Measurements from ENCODE around the gene JOSD1. TPM values are rescaled to one million over a fixed set of nuclear protein-coding genes. Genes with fewer than 3 reads are reported as not detected.
A peak's percentile ranks its signal among the peaks of the same experiment; 100 is the strongest.

JOSD1 gene
- polyA plus RNA-seq, 4 donors, result 38.0 to 45.8 (median 40.1) TPM

GRCh38 chr22:38715852-38716251, 15.1 kb upstream of the JOSD1 start:
- no peak for DNase-seq (ENCODE audit: low read depth in 4 of 4, low spot score in 2 of 4)

DNA sequence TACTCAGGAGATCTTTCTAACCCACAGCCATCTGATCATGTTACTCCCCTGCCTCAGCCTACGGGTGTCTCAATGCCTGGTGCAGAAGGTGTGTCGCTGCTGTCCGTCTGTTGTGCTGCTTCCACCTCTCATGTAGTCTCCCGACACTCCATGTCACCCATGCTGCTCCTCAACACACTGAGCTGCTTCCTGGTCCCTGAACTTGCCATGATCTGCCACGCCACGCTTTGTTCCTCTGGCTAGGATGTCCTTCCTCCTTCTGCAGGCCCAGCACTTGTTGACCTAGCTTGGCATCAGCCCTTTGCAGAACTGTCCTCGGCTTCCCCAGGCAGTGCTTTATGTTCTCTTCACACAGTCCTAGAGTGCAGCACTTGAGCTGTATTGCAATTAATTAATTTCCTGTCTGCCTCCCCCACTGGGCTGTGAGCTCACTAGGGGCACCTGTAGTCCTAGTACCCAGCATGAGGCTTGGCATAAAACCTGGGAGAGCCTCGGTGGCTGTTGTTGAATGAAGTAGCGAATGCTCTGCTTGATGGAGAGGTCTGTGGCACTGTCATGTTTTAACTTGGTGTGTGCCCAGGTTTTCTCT, 14.5 kb upstream of the JOSD1 start:
- no peak for DNase-seq (ENCODE audit: low read depth in 4 of 4, low spot score in 2 of 4)

DNA sequence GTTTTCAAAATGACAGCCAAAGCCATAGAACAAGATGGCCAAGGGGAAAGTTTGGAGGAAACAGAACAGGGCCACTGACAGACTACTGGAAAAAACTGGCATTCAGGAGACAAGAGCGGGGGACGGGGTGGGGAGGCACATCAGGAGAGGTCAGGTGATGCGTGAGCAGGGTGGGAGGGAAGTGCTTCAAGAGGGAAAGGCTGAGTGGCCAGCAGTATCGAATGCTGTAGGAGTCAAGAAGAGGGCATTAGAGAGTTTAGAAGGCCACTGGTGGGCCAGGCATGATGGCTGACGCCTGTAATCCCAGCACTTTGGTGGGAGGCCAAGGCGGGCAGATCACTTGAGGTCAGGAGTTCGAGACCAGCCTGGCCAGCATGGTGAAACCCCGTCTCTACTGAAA, 13.2 kb upstream of the JOSD1 start:
- DNase-seq (ENCODE audit: low read depth in 4 of 4, low spot score in 2 of 4), result no peak

GRCh38 chr22:38712486-38713207, 11.9 kb upstream of the JOSD1 start:
- DNase-seq (ENCODE audit: low read depth in 4 of 4, low spot score in 2 of 4), result peak in 1 of 4 donors; percentile 23

GRCh38 chr22:38710866-38711265, 10.1 kb upstream of the JOSD1 start:
- DNase-seq (ENCODE audit: low read depth in 4 of 4, low spot score in 2 of 4), result no peak

DNA sequence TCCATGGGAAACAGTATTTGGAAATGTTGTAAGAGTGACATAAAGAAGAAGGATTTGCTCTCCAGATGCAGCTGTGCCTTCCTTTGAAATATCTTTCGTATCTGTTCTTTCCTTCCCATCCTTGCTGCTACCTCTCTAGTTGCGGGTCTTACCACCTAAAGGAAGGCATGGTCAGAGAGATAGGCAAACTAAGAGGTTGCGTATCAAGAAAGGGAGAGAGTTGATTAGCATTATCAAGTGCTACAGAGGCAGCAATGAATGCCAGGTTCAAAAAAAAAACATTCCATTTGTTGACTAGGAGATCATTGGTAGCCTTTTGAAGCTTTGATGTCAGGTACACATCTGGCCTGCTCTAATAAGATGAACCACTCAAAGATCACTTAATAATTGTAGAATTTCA, 9.6 kb upstream of the JOSD1 start:
- DNase-seq (ENCODE audit: low read depth in 4 of 4, low spot score in 2 of 4), result no peak

- no peak for DNase-seq (ENCODE audit: low read depth in 4 of 4, low spot score in 2 of 4)
These were observed 8.6 kb upstream of the JOSD1 start for GRCh38 chr22:38709306-38709705.

- DNase-seq (ENCODE audit: low read depth in 4 of 4, low spot score in 2 of 4), result no peak
These were observed 7.2 kb upstream of the JOSD1 start for GRCh38 chr22:38707984-38708383.

DNA sequence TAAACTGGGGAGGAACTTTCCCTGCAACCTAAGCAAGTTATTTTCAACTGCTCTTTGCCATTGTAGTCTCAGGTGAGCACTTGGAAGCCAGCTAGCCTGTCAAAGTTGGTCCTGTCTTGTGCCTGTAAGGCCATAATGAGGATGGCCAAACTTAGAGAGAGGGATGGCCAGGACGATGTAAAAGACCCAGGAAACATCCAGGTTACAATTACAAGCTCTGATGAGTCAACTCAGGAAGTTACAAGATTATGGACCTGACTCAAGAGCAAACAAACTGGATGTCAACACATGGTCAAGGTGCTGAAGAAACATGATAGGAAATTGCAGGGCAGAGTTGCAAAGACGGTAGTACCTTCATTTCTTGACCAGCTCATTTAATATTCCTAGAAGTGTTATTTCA, 6.6 kb upstream of the JOSD1 start:
- DNase-seq (ENCODE audit: low read depth in 4 of 4, low spot score in 2 of 4), result no peak

DNA sequence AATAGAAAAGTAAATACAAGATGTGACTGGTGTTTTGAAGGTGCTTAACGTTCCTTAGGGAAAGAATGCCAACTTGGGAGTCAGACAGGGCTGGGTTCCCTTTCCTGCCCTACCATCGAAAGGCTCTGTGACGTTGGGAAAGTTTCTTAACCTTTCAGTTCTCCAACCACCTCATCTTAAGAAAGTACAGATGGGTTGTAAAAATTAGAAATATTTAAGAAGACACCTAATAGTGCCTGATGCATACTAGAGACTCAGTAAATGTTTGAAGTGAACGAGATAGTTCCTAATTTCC, 6.1 kb upstream of the JOSD1 start:
- no peak for DNase-seq (ENCODE audit: low read depth in 4 of 4, low spot score in 2 of 4)

DNA sequence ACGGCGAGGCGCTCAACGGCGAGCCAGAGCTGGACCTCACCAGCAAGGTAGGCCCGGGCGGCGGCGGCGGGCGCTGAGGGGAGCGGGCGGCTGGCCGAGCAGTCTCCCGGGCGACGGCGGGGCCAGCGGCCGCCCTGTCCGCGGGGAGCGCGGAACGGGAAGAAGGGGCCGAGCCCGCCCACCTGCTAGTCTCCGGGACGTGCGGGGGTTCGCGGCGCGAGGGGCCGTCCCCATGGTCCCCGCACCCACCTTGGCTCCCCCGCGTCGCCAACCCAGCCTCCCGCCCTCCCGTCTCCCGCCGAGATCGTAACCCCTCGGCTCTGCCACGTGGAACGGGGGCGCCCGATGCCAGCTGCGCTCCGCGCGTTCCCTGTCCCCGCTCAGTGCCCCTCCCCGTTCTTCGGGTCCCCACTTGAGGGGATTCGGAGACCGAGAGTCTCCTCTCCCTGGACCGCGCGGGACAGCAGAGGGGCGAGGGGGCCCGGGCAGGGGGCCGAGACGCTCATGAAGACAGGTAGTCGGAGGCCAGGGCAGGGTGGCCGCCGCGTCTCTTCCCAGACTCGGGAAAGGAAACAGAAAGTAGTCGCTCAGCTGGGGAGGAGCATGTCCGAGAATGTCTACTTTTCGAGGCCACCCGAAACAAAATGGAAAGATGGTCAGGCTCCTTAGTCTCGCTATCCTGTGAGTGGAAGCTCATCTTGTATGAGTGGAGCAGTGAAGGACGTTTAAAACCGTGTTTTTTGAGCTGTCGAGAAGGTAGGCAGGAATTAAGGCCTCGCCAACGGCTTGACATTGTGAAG, 5.6 kb upstream of the JOSD1 start:
- DNase-seq (ENCODE audit: low read depth in 4 of 4, low spot score in 2 of 4), result peak in 1 of 4 donors; percentile 37

DNA sequence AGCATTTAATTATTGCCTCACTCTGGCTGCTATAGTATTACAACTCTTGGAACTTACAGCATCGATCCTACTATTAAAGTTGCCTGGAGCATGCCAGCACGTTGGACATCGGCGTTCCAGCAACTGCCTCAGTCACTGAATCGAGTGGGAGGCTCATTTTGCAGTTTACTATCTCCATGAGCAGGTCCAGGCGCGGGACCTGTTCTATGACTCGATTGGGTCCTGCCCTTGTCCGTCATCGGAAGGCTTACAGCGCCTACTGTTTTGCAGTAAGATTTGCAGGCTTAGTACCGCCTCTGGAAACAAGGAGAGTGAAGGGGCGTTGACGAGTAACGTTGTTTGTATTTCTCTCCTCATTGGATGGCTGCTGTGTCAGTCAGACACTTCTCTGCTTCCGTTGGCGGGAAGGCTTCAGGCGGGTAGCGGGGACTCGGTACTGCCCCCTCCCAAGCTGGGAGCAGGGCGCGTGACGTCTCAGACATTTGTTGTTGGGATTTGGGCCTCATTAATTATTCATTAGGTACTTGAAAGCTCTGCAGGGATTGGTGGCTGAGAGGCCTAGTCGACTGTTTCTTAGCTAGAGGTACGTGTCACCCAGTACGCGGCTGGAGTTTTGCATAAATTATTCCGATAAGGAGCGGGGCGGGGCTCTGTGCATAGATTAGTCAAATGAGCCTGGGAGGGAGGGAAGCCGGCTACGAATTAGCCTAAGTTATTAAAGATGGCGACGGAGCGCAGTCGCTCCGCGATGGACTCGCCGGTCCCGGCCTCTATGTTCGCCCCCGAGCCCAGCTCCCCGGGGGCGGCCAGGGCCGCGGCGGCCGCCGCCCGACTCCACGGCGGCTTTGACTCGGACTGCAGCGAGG, 4.7 kb upstream of the JOSD1 start, which contains the start of gene GTPBP1:
TSS of gene GTPBP1 (plus strand) at position 710 of the 866 bp plus-strand sequence. CDS start at position 722, 12 bp downstream.
- peak; percentile 99 to 100 (median 100) for DNase-seq (ENCODE audit: low read depth in 4 of 4, low spot score in 2 of 4)

DNA sequence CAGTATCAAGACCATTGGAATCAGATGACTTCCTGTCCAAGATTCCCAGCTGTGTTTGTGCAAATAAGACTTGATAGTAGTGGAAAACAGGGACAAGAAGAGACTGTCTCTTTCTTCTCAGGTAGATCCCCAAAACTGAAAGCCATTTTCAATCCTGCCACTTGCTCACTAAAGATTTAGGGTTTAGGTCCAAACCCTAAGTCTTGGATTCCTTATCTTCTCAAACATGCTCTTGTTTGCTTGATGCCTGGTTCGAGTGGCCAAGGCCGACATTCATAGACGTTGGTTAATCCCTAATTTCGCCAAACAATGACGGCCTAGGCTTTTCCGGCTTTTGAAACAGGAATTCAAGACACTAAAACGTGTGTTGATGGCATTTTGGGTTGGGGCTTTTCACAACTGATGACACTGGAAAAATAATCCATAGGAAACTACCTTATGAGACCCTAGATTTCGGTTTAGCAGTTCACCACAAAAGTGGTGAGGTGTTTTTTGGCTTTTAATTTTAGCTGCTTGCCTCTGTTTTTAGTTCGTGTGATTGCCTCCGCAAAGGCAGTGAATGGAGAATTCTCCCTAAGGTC, 4.0 kb upstream of the JOSD1 start:
- peak in 1 of 4 donors; percentile 66 for DNase-seq (ENCODE audit: low read depth in 4 of 4, low spot score in 2 of 4)

DNA sequence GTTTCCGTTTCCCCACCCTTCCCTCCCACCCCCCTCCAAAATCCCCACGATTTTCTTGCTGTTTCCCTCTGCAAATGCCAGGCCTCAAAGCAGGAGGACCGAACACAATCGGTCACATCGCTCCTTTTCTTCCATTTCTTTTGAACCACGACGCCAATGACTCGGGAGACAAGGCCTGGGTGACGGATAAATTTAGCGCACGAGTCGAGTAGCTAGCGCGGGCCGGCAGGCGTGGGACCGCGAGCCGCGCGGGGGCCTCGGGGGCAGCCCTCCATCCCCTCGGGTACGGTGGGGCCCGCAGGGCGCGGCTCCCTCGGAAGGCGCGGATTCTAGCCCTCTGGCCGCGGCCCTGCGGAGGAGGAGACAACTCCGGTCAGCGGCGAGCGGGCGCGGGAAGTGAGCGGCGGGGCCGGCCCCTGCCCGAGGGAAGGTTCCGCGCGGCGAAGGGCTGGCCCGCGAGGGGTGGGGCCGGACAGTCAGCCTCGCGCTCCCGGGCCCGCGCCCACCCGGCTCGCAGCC, 414 bp downstream of the JOSD1 start:
- peak in 1 of 4 donors; percentile 21 for DNase-seq (ENCODE audit: low read depth in 4 of 4, low spot score in 2 of 4)

- DNase-seq (ENCODE audit: low read depth in 4 of 4, low spot score in 2 of 4), result no peak
These were observed 959 bp downstream of the JOSD1 start for GRCh38 chr22:38699784-38700183.

DNA sequence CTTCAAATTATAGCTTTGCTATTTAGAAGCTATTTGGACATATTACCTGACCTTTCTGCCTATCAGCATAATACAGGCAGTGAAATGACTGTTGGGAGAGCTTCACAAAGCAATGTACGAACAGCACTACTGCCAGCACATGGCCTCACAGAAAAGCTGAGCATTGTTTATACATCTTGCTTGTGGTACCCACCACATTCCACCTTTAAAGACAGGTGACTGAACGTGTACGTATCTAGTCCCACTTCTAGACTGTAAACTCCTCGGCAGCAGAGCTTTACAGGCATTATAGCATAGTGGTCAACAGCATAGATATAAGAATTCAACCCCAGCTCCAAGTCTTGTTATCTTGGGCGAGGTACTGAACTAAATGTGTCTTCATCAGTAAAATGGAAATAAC, 1.6 kb downstream of the JOSD1 start:
- no peak for DNase-seq (ENCODE audit: low read depth in 4 of 4, low spot score in 2 of 4)

DNA sequence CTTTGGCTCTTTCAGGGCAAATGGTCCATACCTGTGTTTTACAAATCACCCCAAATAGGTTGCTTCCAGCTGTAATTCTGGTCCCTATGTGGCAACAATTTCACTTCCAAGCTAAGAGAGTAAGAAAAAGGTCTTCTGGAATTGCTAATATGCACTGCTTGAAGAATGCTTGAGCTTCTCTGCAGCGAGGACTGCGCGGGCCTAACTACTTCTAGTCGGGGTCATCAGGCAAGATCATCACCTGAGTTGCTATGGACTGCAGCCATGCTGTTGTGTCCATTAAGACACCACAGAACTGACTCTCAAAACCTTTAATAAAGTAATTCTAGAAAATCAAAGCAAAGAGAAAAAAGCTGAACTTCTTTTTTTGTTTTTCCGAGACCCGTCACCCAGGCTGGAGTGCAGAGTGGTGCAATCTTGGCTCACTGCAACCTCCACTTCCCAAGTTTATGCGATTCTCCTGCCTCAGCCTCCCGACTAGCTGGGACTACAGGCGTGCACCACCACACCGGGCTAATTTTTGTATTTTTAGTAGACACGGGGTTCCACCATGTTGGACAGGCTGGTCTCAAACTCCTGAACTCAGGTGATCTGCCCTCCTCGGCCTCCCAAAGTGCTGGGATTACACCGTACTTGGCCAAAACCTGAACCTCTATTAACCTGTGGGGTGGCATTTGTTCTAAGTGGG, 2.2 kb downstream of the JOSD1 start:
- no peak for DNase-seq (ENCODE audit: low read depth in 4 of 4, low spot score in 2 of 4)

GRCh38 chr22:38697425-38698089, 3.2 kb downstream of the JOSD1 start:
- no peak for DNase-seq (ENCODE audit: low read depth in 4 of 4, low spot score in 2 of 4)
